Smooth muscle cell (in vitro differentiated cells): ENCODE data around the gene ELSPBP1. TPM values are rescaled to one million over a fixed set of nuclear protein-coding genes. Genes with fewer than 3 reads are reported as not detected.

Experiments
- DNase-seq: peaks from one replicate; lab custom pipeline; 2025; ENCODE audit not compliant: unreplicated experiment; lab: John Stamatoyannopoulos, UW
- H2AFZ ChIP-seq: fragments of 200-600 bp; sonication (generic); 2 replicates; pipeline ENCODE4 v1.6.0; 2016; ENCODE audit warnings: antibody characterized with exemption, low read depth, mild to moderate bottlenecking
- H3F3A ChIP-seq: fragments of 200-600 bp; sonication (generic); 2 replicates; pipeline ENCODE4 v1.6.0; 2017; ENCODE audit warnings: antibody characterized with exemption, low read depth
- H3K27ac ChIP-seq: fragments of 200-600 bp; sonication (generic); 2 replicates; pipeline ENCODE4 v1.5.1; 2016; ENCODE audit warnings: low read depth, mild to moderate bottlenecking
- H3K27me3 ChIP-seq: fragments of 200-600 bp; sonication (generic); 2 replicates; pipeline ENCODE4 v1.6.1; 2016; ENCODE audit warnings: low read depth, mild to moderate bottlenecking
- H3K36me3 ChIP-seq: fragments of 200-600 bp; sonication (generic); 2 replicates; pipeline ENCODE4 v1.5.1; 2016; ENCODE audit warnings: low read depth
- H3K4me1 ChIP-seq: fragments of 200-600 bp; sonication (generic); 2 replicates; pipeline ENCODE4 v1.5.1; 2016; ENCODE audit warnings: low read depth
- H3K4me2 ChIP-seq: fragments of 200-600 bp; sonication (generic); 2 replicates; pipeline ENCODE4 v1.6.0; 2016; ENCODE audit warnings: mild to moderate bottlenecking
- H3K4me3 ChIP-seq: fragments of 200-600 bp; sonication (generic); 2 replicates; pipeline ENCODE4 v1.5.1; 2016; ENCODE audit warnings: mild to moderate bottlenecking
- H3K79me2 ChIP-seq: fragments of 200-600 bp; sonication (generic); 2 replicates; pipeline ENCODE4 v1.6.0; 2016; ENCODE audit warnings: low read depth, mild to moderate bottlenecking
- H3K9ac ChIP-seq: fragments of 200-600 bp; sonication (generic); 2 replicates; pipeline ENCODE4 v1.6.0; 2016; ENCODE audit warnings: low read depth
- H3K9me3 ChIP-seq: fragments of 200-600 bp; sonication (generic); replicated peaks from 2 replicates; pipeline ENCODE4 v1.5.1; 2016; ENCODE audit warnings: low read depth
- H4K20me1 ChIP-seq: fragments of 200-600 bp; sonication (generic); 2 replicates; pipeline ENCODE4 v1.6.0; 2016; ENCODE audit warnings: low read depth
- CTCF ChIP-seq: fragments of 200-600 bp; sonication (generic); IDR thresholded peaks from 2 replicates; pipeline ENCODE4 v1.5.1; 2017; ENCODE audit warnings: borderline replicate concordance, mild to moderate bottlenecking, antibody characterized with exemption; ENCODE audit not compliant: insufficient read depth, poor library complexity, severe bottlenecking
- WGBS: methylation state at CpG from one replicate; pipeline ENCODE4 v1.1.7; 2016; ENCODE audit warnings: low lambda C conversion rate; 5-methylcytosine and 5-hydroxymethylcytosine counted together
- polyA plus RNA-seq: library from polyadenylated mRNA; unstranded; fragments of >200 nt; fragmentation: Nextera tagmentation; extraction: Ambion mirVana; gene quantifications from 2 replicates; pipeline ENCODE4 v1.2.1, GENCODE V29; 2016
- total RNA-seq: library from RNA; depleted of rRNA; stranded (reverse); fragments of >200 nt; gene quantifications from 2 replicates; pipeline ENCODE4 v1.2.3, GENCODE V29; 2014

ELSPBP1 gene
- total and polyA plus RNA-seq, 2 experiments from 2014 or later: 1.3 to 2.7 TPM

- no peaks in the 10 kb centered on the region for H3F3A ChIP-seq
- DNase-seq: no peak
- no peak for TF ChIP-seq CTCF
- no peak overlapping the region for H3K9ac ChIP-seq
- H3K27me3 ChIP-seq: no peaks in the 10 kb centered on the region
- H3K4me1 ChIP-seq: no peaks in the 10 kb centered on the region
- no peak overlapping the region for H2AFZ ChIP-seq
- no peak overlapping the region for H3K4me3 ChIP-seq
- no peak overlapping the region for H3K4me2 ChIP-seq
- no peaks in the 10 kb centered on the region for H3K36me3 ChIP-seq
- 94% methylated on average over 6 of the region's 6 CpGs for WGBS
- H4K20me1 ChIP-seq: no peaks in the 10 kb centered on the region
- no peak overlapping the region for H3K27ac ChIP-seq
- H3K79me2 ChIP-seq: no peaks in the 10 kb centered on the region
- no peaks in the 10 kb centered on the region for H3K9me3 ChIP-seq
These were observed 64.9 kb downstream of the ELSPBP1 start for GRCh38 chr19:48059331-48059730.

- 87% methylated on average over 5 of the region's 5 CpGs for WGBS
- no peak overlapping the region for H3K9ac ChIP-seq
These were observed 65.9 kb downstream of the ELSPBP1 start for GRCh38 chr19:48060381-48060780.

GRCh38 chr19:48061401-48062344, 67.2 kb downstream of the ELSPBP1 start:
- H3K27me3 ChIP-seq: no peaks in the 10 kb centered on the region
- no peak overlapping the region for H3K27ac ChIP-seq
- H2AFZ ChIP-seq: no peak overlapping the region
- H3K79me2 ChIP-seq: no peaks in the 10 kb centered on the region
- H3K4me3 ChIP-seq: no peak overlapping the region
- no peaks in the 10 kb centered on the region for H3K9me3 ChIP-seq
- no peaks in the 10 kb centered on the region for H3F3A ChIP-seq
- no peak overlapping the region for H3K9ac ChIP-seq
- H3K4me2 ChIP-seq: no peak overlapping the region
- TF ChIP-seq CTCF: no peak
- no peak for DNase-seq
- no peaks in the 10 kb centered on the region for H4K20me1 ChIP-seq
- H3K4me1 ChIP-seq: no peaks in the 10 kb centered on the region
- H3K36me3 ChIP-seq: no peaks in the 10 kb centered on the region
- WGBS: 83% methylated on average over 30 of the region's 37 CpGs

More at GRCh38 chr19:48060381-48060780, 65.9 kb downstream of the ELSPBP1 start:
- Histone ChIP-seq H3K27ac (no peak overlapping the region), H3F3A (no peaks in the 10 kb centered on the region), H3K27me3 (no peaks in the 10 kb centered on the region), H3K79me2 (no peaks in the 10 kb centered on the region), H3K9me3 (no peaks in the 10 kb centered on the region), H4K20me1 (no peaks in the 10 kb centered on the region), H3K4me1 (no peaks in the 10 kb centered on the region), H2AFZ (no peak overlapping the region), H3K4me3 (no peak overlapping the region), H3K4me2 (no peak overlapping the region), H3K36me3 (no peaks in the 10 kb centered on the region)
- no peak for DNase-seq
- TF ChIP-seq CTCF: no peak
